ENCODE results near the gene RAB44. TPM values are rescaled to one million over a fixed set of nuclear protein-coding genes. Genes with fewer than 3 reads are reported as not detected.
"Not testable (repeated sequence)": the region's sequence is repeated elsewhere in the genome, so short reads cannot be mapped to it uniquely, and the experiment has no call there.

Gene RAB44
- total RNA-seq, 1 experiment from 2014 or later: not detected

DNA sequence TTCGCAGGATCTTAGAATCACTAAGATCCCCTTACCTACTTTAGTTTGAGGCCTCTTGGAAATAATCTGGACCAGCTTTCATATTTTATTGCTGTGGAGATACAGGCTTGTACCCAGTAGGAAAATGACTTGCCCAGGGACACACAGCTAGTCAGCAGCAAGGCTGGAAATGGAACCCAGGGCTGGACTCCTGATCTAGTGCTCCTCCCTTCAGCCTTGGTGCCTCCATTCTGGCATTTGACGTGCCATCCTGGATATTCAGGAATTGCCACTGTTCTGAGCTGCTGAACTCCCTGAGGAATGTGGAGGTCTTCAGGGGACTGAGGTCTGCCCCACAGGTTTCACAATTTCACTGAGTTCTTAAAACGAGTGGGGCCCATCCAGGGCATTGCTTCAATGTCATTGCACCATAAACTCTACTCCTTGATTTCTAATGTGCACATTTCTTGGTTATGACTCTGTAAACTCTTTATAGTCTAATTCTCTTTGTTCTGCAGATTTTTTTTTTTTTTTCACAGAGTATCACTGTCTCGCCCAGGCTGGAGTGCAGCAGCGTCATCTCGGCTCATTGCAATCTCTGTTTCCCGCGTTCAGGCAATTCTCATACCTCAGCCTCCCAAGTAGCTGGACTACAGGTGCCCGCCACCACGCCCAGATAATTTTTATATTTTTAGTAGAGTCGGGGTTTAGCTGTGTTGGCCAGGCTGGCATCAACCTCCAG lies 45.8 kb upstream of the RAB44 start:
- no TSS peak for BruUV-seq (replicated peaks)
- Histone ChIP-seq H3K36me3 (ENCODE audit: control insufficient read depth, insufficient read depth, low read length) (no peaks in the 10 kb centered on the region), H3K4me3 (ENCODE audit: low read depth in 2 of 2, low read length in 2 of 2) (no peak overlapping the region), H3K4me1 (ENCODE audit: control insufficient read depth, insufficient read depth, low read length) (no peaks in the 10 kb centered on the region), H3K27me3 (ENCODE audit: control insufficient read depth, insufficient read depth, low read length) (no peaks in the 10 kb centered on the region), H3K9me3 (ENCODE audit: control insufficient read depth, insufficient read depth, low read depth, low read length) (no peaks in the 10 kb centered on the region), H3K27ac (ENCODE audit: low read length) (no peak overlapping the region)
- ChIA-PET CTCF (interaction anchor here (0.6 to 0.8 kb wide), 3 partner anchors 17 to 400 kb away, joined by 3 to 5 read pairs (median 5); partner anchors contain the start of gene CDKN1A), POLR2A (no interaction called here)
- intact Hi-C loops (cut with micrococcal nuclease; ENCODE audit: unreplicated experiment) (no loop called here), in situ Hi-C loops (cut with HindIII; ENCODE audit: low pct_unique_long_range_greater_than_20kb, low sequenced_read_pairs) (no loop called here)
- ATAC-seq: no peak
- TF ChIP-seq REST (IDR thresholded peaks at IDR 0.05; ENCODE audit: insufficient read depth in 1 of 2, low read depth in 2 of 2, low read length in 1 of 2) (no peak), TCF7L2 (IDR thresholded peaks at IDR 0.05; ENCODE audit: low read depth, low read length) (no peak), SIN3A (IDR thresholded peaks at IDR 0.05; ENCODE audit: borderline replicate concordance, insufficient read depth, low read depth, low read length) (no peak), POLR2AphosphoS5 (IDR thresholded peaks at IDR 0.05; ENCODE audit: low read depth, low read length) (no peak)
- TF ChIP-seq, protein P1, sequence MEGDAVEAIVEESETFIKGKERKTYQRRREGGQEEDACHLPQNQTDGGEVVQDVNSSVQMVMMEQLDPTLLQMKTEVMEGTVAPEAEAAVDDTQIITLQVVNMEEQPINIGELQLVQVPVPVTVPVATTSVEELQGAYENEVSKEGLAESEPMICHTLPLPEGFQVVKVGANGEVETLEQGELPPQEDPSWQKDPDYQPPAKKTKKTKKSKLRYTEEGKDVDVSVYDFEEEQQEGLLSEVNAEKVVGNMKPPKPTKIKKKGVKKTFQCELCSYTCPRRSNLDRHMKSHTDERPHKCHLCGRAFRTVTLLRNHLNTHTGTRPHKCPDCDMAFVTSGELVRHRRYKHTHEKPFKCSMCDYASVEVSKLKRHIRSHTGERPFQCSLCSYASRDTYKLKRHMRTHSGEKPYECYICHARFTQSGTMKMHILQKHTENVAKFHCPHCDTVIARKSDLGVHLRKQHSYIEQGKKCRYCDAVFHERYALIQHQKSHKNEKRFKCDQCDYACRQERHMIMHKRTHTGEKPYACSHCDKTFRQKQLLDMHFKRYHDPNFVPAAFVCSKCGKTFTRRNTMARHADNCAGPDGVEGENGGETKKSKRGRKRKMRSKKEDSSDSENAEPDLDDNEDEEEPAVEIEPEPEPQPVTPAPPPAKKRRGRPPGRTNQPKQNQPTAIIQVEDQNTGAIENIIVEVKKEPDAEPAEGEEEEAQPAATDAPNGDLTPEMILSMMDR (IDR thresholded peaks at IDR 0.05): no peak
- DNase-seq (ENCODE audit: low read depth, low spot score): no peak

- intact Hi-C loops (cut with micrococcal nuclease; ENCODE audit: unreplicated experiment); H3K4me3 ChIP-seq (ENCODE audit: low read depth in 2 of 2, low read length in 2 of 2): not testable (repeated sequence)
- POLR2A ChIA-PET: interaction anchor here (0.7 kb wide), 1 partner anchor 41 kb away, joined by 8 read pairs; no protein-coding TSS in a partner anchor
Observed at GRCh38 chr6:36654469-36654868, 43.2 kb upstream of the RAB44 start.

More at GRCh38 chr6:36654469-36654868, 43.2 kb upstream of the RAB44 start:
- CTCF ChIA-PET: interaction anchor here (0.7 kb wide), 1 partner anchor 40 kb away, joined by 12 read pairs; no protein-coding TSS in a partner anchor
- ATAC-seq; H3K27me3 ChIP-seq (ENCODE audit: control insufficient read depth, insufficient read depth, low read length); H3K27ac ChIP-seq (ENCODE audit: low read length); H3K36me3 ChIP-seq (ENCODE audit: control insufficient read depth, insufficient read depth, low read length); DNase-seq (ENCODE audit: low read depth, low spot score); in situ Hi-C loops (cut with HindIII; ENCODE audit: low pct_unique_long_range_greater_than_20kb, low sequenced_read_pairs); H3K4me1 ChIP-seq (ENCODE audit: control insufficient read depth, insufficient read depth, low read length); H3K9me3 ChIP-seq (ENCODE audit: control insufficient read depth, insufficient read depth, low read depth, low read length); BruUV-seq (replicated peaks): not testable (repeated sequence)
